Loucy (cell line): ENCODE results near the gene LRG1.
"Not testable (repeated sequence)": the region's sequence is repeated elsewhere in the genome, so short reads cannot be mapped to it uniquely, and the experiment has no call there.

Source experiments
- H2AFZ ChIP-seq: fragments of 200-600 bp; sonication (generic); 2 replicates; pipeline ENCODE4 v1.6.0; 2016; ENCODE audit warnings: antibody characterized with exemption, mild to moderate bottlenecking, low read length, moderate library complexity
- H3F3A ChIP-seq: fragments of 200-600 bp; 2 replicates; pipeline ENCODE4 v1.6.0; 2016; ENCODE audit warnings: antibody characterized with exemption, low read depth, mild to moderate bottlenecking
- H3K27me3 ChIP-seq: fragments of 200-600 bp; sonication (generic); 2 replicates; pipeline ENCODE4 v1.6.1; 2014; ENCODE audit warnings: low read length, mild to moderate bottlenecking; ENCODE audit not compliant: insufficient read depth, poor library complexity, severe bottlenecking
- H3K36me3 ChIP-seq: fragments of 200-600 bp; sonication (generic); 2 replicates; pipeline ENCODE4 v1.6.1; 2016; ENCODE audit warnings: low read length; ENCODE audit not compliant: insufficient read depth
- H3K4me1 ChIP-seq: fragments of 200-600 bp; sonication (generic); 2 replicates; pipeline ENCODE4 v1.5.1; 2014; ENCODE audit warnings: low read length, mild to moderate bottlenecking; ENCODE audit not compliant: insufficient read depth, poor library complexity, severe bottlenecking
- H3K4me2 ChIP-seq: fragments of 200-600 bp; sonication (generic); 2 replicates; pipeline ENCODE4 v1.6.0; 2014; ENCODE audit warnings: antibody characterized with exemption, low read length, low read depth, mild to moderate bottlenecking; ENCODE audit not compliant: poor library complexity, severe bottlenecking
- H3K4me3 ChIP-seq: fragments of 200-600 bp; sonication (generic); 2 replicates; pipeline ENCODE4 v1.5.1; 2014; ENCODE audit warnings: low read length, mild to moderate bottlenecking, mixed read lengths; ENCODE audit not compliant: poor library complexity, severe bottlenecking
- H3K79me2 ChIP-seq: fragments of 200-600 bp; sonication (generic); 2 replicates; pipeline ENCODE4 v1.6.1; 2014; ENCODE audit warnings: low read length; ENCODE audit not compliant: insufficient read depth
- H3K9ac ChIP-seq: fragments of 200-600 bp; sonication (generic); 2 replicates; pipeline ENCODE4 v1.6.0; 2014; ENCODE audit warnings: mild to moderate bottlenecking, low read depth, low read length, moderate library complexity; ENCODE audit not compliant: poor library complexity, severe bottlenecking
- H3K9me2 ChIP-seq: fragments of 200-600 bp; sonication (generic); replicated peaks from 2 replicates; pipeline ENCODE4 v1.6.1; 2016; ENCODE audit warnings: low read depth, low read length, mixed read lengths
- H3K9me3 ChIP-seq: fragments of 200-600 bp; sonication (generic); 2 replicates; pipeline ENCODE4 v1.6.1; 2014; ENCODE audit warnings: mild to moderate bottlenecking, antibody characterized with exemption, low read length, low read depth; ENCODE audit not compliant: insufficient read depth
- H4K20me1 ChIP-seq: fragments of 200-600 bp; sonication (generic); 2 replicates; pipeline ENCODE4 v1.6.0; 2014; ENCODE audit warnings: antibody characterized with exemption, low read length, mild to moderate bottlenecking; ENCODE audit not compliant: insufficient read depth, poor library complexity, severe bottlenecking
- EZH2phosphoT487 ChIP-seq: fragments of 200-600 bp; IDR thresholded peaks from 2 replicates; pipeline ENCODE4 v1.6.1; 2018; ENCODE audit warnings: antibody characterized with exemption, mild to moderate bottlenecking, moderate library complexity, borderline replicate concordance
- TF ChIP-seq, protein P1 (sequence below): fragments of 200-600 bp; sonication (generic); conservative IDR thresholded peaks from 2 replicates; pipeline ENCODE4 v1.5.1; 2014; ENCODE audit warnings: mild to moderate bottlenecking, antibody characterized with exemption, low read length

Gene LRG1

DNA sequence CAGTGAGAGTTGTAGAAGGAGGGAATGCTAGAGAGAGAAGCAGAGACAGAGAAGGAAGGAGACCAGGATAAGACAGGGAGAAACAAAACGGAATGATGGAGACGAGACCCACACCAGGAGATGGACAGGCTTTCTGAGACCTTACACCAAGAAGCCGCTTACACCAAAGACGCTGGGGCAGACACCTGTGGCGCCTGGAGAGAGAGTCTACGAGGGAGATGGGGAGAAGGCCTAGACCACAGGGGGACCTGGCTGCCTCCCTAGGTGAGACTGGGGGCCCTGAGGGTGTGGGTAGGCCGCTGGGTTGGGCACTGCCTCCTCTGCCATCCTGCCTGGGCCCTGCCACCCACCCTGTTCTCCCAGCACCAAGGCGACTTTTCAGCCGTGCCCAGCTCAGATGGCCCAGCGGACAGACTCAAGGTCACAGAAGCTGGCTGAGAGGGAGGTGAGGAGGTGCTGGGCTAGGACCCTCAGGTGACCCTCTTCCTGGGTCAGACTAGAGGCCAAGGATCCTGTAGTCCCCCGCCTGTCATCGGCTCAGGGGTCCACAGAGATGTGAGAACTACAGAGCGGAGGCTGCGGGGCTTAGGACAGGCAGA, 9.8 kb downstream of the LRG1 start:
- no peaks in the 10 kb centered on the region for H3K79me2 ChIP-seq
- no peaks in the 10 kb centered on the region for H3K9me3 ChIP-seq
- TF ChIP-seq, protein P1, sequence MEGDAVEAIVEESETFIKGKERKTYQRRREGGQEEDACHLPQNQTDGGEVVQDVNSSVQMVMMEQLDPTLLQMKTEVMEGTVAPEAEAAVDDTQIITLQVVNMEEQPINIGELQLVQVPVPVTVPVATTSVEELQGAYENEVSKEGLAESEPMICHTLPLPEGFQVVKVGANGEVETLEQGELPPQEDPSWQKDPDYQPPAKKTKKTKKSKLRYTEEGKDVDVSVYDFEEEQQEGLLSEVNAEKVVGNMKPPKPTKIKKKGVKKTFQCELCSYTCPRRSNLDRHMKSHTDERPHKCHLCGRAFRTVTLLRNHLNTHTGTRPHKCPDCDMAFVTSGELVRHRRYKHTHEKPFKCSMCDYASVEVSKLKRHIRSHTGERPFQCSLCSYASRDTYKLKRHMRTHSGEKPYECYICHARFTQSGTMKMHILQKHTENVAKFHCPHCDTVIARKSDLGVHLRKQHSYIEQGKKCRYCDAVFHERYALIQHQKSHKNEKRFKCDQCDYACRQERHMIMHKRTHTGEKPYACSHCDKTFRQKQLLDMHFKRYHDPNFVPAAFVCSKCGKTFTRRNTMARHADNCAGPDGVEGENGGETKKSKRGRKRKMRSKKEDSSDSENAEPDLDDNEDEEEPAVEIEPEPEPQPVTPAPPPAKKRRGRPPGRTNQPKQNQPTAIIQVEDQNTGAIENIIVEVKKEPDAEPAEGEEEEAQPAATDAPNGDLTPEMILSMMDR: no peak
- no peak for TF ChIP-seq EZH2phosphoT487
- no peaks in the 10 kb centered on the region for H3K27me3 ChIP-seq
- no peak overlapping the region for H2AFZ ChIP-seq
- no peaks in the 10 kb centered on the region for H3K9me2 ChIP-seq
- no peaks in the 10 kb centered on the region for H3F3A ChIP-seq
- no peaks in the 10 kb centered on the region for H3K36me3 ChIP-seq
- H3K4me2 ChIP-seq: no peak overlapping the region
- H3K4me1 ChIP-seq: no peaks in the 10 kb centered on the region
- no peaks in the 10 kb centered on the region for H4K20me1 ChIP-seq
- H3K9ac ChIP-seq: no peak overlapping the region
- H3K4me3 ChIP-seq: no peak overlapping the region

DNA sequence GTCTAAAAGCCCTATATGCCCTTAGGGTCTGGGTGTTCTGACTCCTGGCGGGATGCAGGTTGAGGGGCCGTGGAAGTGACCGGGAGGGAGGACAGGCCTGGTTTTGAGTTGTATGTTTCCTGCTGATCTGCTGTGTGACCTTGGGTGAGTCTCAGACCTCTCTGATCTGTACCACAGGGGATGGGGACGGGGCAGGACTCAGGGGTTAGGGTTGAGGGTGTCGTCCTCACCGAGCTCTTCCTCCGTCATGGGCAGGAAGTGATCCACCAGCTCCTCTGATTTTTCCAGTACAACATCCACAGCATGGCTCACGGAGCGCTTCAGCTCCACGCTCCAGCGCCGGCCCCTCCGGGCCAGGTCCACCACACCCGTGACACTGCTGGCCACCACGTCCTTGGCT, 11.0 kb downstream of the LRG1 start:
- Histone ChIP-seq H3K9me2 (no peaks in the 10 kb centered on the region), H3K9ac (no peak overlapping the region), H3K4me1 (no peaks in the 10 kb centered on the region), H2AFZ (no peak overlapping the region), H4K20me1 (no peaks in the 10 kb centered on the region), H3K9me3 (no peaks in the 10 kb centered on the region), H3K4me2 (no peak overlapping the region), H3K36me3 (no peaks in the 10 kb centered on the region), H3K27me3 (no peaks in the 10 kb centered on the region), H3F3A (no peaks in the 10 kb centered on the region), H3K4me3 (no peak overlapping the region), H3K79me2 (no peaks in the 10 kb centered on the region)
- TF ChIP-seq, protein P1: no peak

DNA sequence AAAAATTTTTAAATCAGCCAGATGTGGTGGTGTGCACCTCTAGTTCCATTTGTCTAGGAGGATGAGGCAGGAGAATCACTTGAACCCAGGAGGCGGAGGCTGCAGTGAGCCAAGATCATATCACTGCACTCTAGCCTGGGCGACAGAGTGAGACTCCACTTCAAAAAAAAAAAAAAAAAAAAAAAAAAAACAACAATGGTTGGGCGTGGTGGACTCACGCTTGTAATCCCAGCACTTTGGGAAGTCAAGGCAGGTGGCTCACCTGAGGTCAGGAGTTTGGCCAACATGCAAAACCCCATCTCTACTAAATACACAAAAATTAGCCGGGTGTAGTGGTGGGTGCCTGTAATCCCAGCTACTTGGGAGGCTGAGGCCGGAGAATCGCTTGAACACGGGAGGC, 12.5 kb downstream of the LRG1 start:
- H3K4me3 ChIP-seq, H3K36me3 ChIP-seq, H3K9ac ChIP-seq, H2AFZ ChIP-seq, H3K9me3 ChIP-seq, H4K20me1 ChIP-seq, H3K9me2 ChIP-seq, H3K27me3 ChIP-seq, H3K4me1 ChIP-seq, H3K79me2 ChIP-seq, H3K4me2 ChIP-seq, H3F3A ChIP-seq: not testable (repeated sequence)

DNA sequence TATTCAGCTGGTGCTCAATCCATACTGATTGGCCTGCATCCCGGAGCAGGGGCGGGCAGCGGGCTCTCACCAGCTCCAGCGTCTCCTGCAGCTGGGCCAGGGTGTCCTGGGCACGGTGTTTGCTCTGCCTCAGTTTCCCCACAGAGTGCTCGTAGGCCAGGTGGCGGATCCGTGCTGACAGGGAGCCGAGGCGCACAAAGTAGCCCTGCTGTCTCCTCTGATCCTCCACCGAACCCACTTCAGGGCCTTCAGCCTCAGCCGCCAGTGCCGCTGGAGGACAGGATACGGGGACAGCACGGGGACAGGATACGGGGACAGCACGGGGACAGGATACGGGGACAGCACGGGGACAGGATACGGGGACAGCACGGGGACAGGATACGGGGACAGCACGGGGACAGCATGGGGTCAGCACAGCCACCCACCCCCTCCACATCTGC, 14.3 kb downstream of the LRG1 start:
- TF ChIP-seq, protein P1: no peak
- TF ChIP-seq EZH2phosphoT487: no peak
- H3F3A ChIP-seq: no peaks in the 10 kb centered on the region
- H3K4me3 ChIP-seq: no peak overlapping the region
- H3K9ac ChIP-seq: no peak overlapping the region
- H3K27me3 ChIP-seq: no peaks in the 10 kb centered on the region
- H3K79me2 ChIP-seq: no peaks in the 10 kb centered on the region
- no peak overlapping the region for H2AFZ ChIP-seq
- H3K4me2 ChIP-seq: no peak overlapping the region
- H3K36me3 ChIP-seq: no peaks in the 10 kb centered on the region
- no peaks in the 10 kb centered on the region for H3K9me3 ChIP-seq
- H4K20me1 ChIP-seq: no peaks in the 10 kb centered on the region
- no peaks in the 10 kb centered on the region for H3K9me2 ChIP-seq
- no peaks in the 10 kb centered on the region for H3K4me1 ChIP-seq
